BE2C (cell line): Measurements from ENCODE around the gene EMC9.

Experiments used
- DNase-seq: peaks from one replicate; pipeline ENCODE4 v3.0.0-alpha.2; 2020
- H3K27me3 ChIP-seq: fragments of 250-450 bp; sonication (Bioruptor Pico); 2 replicates; pipeline ENCODE4 v1.5.1; 2020; ENCODE audit warnings: mild to moderate bottlenecking
- H3K36me3 ChIP-seq: fragments of 250-450 bp; sonication (Bioruptor Pico); 2 replicates; pipeline ENCODE4 v1.5.1; 2020; ENCODE audit warnings: mild to moderate bottlenecking
- H3K4me1 ChIP-seq: fragments of 250-450 bp; sonication (Bioruptor Pico); 2 replicates; pipeline ENCODE4 v1.5.1; 2020
- H3K4me3 ChIP-seq: 2 replicates; pipeline ENCODE4 v1.5.1; 2011; ENCODE audit warnings: low read depth, low read length
- H3K9me3 ChIP-seq: fragments of 250-450 bp; sonication (Bioruptor Pico); 2 replicates; pipeline ENCODE4 v1.5.1; 2020
- TF ChIP-seq, protein P1 (sequence below): IDR thresholded peaks from 2 replicates; pipeline ENCODE4 v1.5.1; 2012; ENCODE audit warnings: mild to moderate bottlenecking, low read depth, low read length

Gene EMC9

DNA sequence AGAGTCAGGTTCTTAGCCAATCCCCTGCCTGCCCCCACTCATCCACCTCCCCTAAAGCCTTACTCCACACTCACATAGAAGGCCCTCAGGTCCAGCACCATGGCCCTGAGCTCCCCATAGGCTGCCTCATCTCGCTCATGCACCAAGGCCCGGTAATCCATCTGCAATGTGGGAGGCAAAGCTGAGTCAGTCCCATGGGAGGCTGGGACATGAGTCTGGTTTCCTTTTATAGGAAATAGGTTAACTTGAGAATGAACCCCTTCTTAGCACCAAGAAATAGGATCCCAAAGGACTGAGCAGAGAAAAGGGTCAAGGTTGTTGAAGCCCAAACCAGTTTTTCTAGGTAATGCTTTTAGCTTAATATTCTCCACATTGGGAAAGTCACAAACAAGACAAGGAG is 2.1 kb upstream of the EMC9 start:
- H3K4me1 ChIP-seq, result no peaks in the 10 kb centered on the region
- H3K36me3 ChIP-seq, result peaks cover 11% of the 10 kb centered on the region
- H3K9me3 ChIP-seq, result no peaks in the 10 kb centered on the region
- DNase-seq, result no peak
- H3K4me3 ChIP-seq, result no peak overlapping the region
- no peaks in the 10 kb centered on the region for H3K27me3 ChIP-seq
- TF ChIP-seq, protein P1, sequence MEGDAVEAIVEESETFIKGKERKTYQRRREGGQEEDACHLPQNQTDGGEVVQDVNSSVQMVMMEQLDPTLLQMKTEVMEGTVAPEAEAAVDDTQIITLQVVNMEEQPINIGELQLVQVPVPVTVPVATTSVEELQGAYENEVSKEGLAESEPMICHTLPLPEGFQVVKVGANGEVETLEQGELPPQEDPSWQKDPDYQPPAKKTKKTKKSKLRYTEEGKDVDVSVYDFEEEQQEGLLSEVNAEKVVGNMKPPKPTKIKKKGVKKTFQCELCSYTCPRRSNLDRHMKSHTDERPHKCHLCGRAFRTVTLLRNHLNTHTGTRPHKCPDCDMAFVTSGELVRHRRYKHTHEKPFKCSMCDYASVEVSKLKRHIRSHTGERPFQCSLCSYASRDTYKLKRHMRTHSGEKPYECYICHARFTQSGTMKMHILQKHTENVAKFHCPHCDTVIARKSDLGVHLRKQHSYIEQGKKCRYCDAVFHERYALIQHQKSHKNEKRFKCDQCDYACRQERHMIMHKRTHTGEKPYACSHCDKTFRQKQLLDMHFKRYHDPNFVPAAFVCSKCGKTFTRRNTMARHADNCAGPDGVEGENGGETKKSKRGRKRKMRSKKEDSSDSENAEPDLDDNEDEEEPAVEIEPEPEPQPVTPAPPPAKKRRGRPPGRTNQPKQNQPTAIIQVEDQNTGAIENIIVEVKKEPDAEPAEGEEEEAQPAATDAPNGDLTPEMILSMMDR, result no peak

DNA sequence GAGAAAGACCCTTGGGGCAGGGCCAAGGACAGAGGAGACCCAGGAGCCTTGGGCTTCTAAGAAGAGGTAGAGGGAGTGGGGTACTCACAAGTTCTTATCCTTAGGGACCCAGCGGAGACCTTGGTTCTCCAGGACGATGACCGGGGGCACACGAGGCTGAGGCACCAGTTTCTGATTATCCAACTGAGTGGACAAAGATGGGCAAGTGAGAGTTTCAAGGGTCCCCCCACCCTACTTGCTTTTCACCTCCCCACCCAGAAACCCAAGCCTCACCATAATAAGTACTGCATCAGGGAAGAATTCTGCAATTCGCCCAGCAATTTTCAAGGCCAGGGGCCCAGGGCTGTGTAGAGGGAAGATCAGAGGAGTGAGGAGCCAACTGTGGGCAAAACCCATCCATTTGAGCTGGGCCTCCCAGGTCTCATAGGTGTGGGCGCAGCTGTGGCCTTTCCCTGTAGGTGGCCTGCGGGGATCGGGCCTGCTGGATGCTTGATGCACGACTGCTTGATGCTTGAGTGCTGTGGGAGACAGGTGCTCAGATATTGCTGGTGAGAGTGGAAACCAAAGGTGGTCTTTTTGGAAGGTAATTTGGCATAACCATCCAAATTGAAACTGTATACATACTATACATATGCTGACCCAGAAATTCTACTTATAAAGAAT is 2.0 kb downstream of the EMC9 start:
- TF ChIP-seq, protein P1, result no peak
- DNase-seq, result no peak
- no peaks in the 10 kb centered on the region for H3K9me3 ChIP-seq
- peak overlapping the region; percentile 95 for H3K4me3 ChIP-seq
- H3K36me3 ChIP-seq, result peaks cover 16% of the 10 kb centered on the region
- no peaks in the 10 kb centered on the region for H3K4me1 ChIP-seq
- no peaks in the 10 kb centered on the region for H3K27me3 ChIP-seq

DNA sequence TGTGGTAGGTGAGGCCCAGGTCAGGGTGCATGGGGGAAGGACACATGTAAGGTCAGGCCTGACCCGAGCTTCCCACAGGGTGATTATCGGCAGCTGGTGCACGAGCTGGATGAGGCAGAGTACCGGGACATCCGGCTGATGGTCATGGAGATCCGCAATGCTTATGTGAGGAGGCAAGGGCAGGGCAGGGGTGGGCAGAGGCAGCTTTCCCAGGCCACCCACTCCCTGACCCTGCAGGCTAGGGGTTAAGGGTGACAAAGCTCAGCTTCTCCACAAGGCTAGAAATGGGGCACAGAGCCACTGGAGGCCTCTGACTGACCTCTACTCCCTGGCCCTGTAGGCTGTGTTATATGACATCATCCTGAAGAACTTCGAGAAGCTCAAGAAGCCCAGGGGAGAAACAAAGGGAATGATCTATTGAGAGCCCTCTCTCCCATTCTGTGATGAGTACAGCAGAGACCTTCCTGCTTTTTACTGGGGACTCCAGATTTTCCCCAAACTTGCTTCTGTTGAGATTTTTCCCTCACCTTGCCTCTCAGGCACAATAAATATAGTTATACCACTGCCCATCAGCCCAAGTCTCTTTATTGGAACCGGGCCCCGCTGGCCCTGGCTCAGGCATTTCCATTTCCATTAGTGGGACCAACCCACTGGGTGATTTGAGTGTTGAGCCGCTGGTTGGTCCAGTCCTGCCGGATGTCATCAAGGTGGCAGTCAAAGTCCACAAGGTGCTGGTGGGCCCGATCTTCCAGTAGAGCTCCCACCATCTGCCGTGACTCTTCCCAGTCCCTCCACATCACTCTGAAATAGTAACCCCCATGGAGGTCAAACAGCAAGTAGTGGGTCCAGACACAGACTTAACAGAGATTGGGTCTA is 2.8 kb downstream of the EMC9 start:
- Histone ChIP-seq H3K36me3 (peaks cover 16% of the 10 kb centered on the region), H3K9me3 (no peaks in the 10 kb centered on the region), H3K27me3 (no peaks in the 10 kb centered on the region), H3K4me3 (no peak overlapping the region), H3K4me1 (no peaks in the 10 kb centered on the region)
- TF ChIP-seq, protein P1, result no peak
- DNase-seq, result no peak

DNA sequence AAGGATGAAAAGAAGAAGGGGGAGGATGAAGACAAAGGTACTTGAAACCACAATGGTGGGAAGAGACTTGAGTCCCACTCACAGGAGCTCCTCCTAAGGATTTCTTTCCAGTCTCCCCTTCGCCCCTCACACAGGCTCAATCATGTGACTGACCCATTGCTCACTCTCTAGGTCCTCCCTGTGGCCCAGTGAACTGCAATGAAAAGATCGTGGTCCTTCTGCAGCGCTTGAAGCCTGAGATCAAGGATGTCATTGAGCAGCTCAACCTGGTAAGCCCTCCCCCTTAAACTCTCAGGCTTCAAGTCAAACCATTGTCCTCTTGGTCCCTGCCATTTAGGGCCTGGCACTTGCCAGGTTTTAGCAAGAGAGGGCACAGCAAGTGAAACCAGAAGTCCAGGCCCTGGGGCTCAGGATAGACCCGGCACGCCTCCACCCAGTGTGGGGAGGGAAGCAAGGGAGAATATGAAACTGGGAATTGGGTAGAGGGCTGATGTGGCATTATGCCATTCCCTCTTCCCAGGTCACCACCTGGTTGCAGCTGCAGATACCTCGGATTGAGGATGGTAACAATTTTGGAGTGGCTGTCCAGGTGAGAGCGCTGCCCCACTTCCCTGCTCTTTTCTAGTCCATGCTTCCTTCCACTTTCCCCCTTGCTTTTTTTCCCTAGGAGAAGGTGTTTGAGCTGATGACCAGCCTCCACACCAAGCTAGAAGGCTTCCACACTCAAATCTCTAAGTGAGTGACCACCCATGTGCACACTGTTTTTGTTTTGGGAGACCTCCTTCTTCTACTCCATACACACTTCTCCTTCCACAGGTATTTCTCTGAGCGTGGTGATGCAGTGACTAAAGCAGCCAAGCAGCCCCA is 3.6 kb downstream of the EMC9 start:
- no peak for DNase-seq
- TF ChIP-seq, protein P1, result no peak
- Histone ChIP-seq H3K27me3 (no peaks in the 10 kb centered on the region), H3K9me3 (no peaks in the 10 kb centered on the region), H3K4me1 (no peaks in the 10 kb centered on the region), H3K4me3 (no peak overlapping the region), H3K36me3 (peaks cover 16% of the 10 kb centered on the region)

DNA sequence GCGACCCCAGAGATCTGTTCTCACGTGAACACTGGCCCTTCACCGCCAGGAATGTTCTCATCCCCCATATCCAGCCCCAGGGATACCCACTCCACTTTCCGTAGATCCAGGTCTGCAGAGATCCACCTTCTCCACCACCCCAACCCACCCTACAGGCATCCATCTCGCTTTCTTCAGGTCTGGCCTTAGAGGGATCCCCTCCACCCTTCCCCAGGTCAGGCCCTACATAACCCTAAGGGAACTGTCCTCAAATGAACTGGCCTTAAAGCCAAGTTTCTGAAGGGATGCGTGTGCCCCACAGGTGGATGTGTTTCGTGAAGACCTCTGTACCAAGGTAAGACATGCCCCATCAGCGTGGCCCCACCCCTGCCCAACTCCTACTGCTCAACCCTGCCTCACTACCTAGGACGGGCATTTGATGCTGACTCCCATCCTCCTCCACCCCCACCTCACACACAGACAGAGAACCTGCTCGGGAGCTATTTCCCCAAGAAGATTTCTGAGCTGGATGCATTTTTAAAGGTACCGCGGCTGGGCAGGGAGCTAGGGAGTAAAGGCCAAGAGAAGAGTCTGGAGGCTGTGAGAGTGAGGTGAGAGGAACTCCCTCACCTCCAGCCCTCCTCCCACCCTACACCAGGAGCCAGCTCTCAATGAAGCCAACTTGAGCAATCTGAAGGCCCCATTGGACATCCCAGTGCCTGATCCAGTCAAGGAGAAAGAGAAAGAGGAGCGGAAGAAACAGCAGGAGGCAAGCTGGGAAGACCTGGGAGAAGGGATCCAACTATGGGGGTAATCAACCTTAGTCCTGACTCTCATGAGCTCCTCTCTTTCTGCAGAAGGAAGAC is 4.5 kb downstream of the EMC9 start:
- H3K27me3 ChIP-seq, result no peaks in the 10 kb centered on the region
- TF ChIP-seq, protein P1, result no peak
- no peaks in the 10 kb centered on the region for H3K4me1 ChIP-seq
- no peaks in the 10 kb centered on the region for H3K9me3 ChIP-seq
- DNase-seq, result no peak
- peaks cover 16% of the 10 kb centered on the region for H3K36me3 ChIP-seq
- H3K4me3 ChIP-seq, result peak overlapping the region; percentile 80
